Brain microvascular endothelial cell (primary cell): ENCODE measurements around the gene RAB3C.
"Not testable (repeated sequence)": the region's sequence is repeated elsewhere in the genome, so short reads cannot be mapped to it uniquely, and the experiment has no call there.

ENCODE experiments used
- DNase-seq: peaks from one replicate; pipeline ENCODE4 v3.0.0-alpha.2; 2020
- H3K27ac ChIP-seq: fragments of 250-450 bp; sonication (Bioruptor Pico); 2 replicates; pipeline ENCODE4 v1.5.1; 2020; ENCODE audit warnings: mild to moderate bottlenecking, moderate library complexity
- H3K27me3 ChIP-seq: fragments of 250-450 bp; sonication (Bioruptor Pico); replicated peaks from 2 replicates; pipeline ENCODE4 v1.5.1; 2020; ENCODE audit warnings: mild to moderate bottlenecking
- H3K36me3 ChIP-seq: fragments of 250-450 bp; sonication (Bioruptor Pico); replicated peaks from 2 replicates; pipeline ENCODE4 v1.5.1; 2020; ENCODE audit warnings: mild to moderate bottlenecking
- H3K4me3 ChIP-seq: 2 replicates; pipeline ENCODE4 v1.5.1; 2011; ENCODE audit warnings: low read depth, mild to moderate bottlenecking, control low read depth, low read length, moderate library complexity
- CTCF ChIP-seq: IDR thresholded peaks from 2 replicates; pipeline ENCODE4 v1.5.1; 2011; ENCODE audit warnings: low read depth, mild to moderate bottlenecking, moderate library complexity, low read length, control low read depth, inconsistent platforms; ENCODE audit errors: missing control alignments
- in situ Hi-C: cut with HindIII; loops from 2 replicates; pipeline ENCODE4 v1.10.0; 2017; ENCODE audit warnings: low sequenced_read_pairs, low pct_ligation_motif_present

RAB3C gene

DNA sequence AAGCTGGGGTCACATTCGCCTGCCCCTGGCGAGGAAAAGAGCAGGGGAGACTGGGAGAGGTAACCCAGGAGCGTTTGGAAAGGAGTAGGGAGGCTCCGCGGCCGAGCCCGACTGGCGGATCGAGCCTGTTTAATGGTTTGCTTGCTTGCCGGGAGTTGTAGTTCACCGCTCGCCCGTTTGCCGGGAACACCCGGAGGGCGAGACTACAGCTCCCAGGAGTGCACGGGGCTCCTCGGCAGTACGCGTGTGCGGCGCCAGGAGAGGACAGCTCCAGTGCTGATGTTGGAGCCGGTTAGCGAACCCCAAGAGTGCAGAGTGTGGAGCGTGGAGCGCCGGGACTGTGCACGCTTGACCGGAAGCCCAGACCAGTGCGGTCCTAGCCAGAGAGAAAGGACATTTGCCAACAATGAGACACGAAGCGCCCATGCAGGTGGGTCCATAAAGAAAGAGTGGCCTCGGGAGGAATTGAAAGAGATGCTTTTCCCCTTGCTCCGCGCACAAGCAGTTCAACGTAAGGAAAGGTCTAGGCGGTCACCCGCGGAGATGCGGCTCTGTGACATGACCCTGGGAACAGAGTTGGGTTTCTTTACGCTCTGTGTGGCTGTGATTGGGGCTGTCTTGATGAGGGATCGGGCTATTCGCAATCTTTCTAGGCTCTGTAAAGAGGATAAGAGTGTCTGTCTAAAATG lies at the start of gene RAB3C:
Gene RAB3C (plus strand): TSS at position 273 of the 689 bp plus-strand sequence. CDS start 134 bp downstream, at position 407.
- in situ Hi-C loops, result no loop called here
- H3K36me3 ChIP-seq, result no peaks in the 10 kb centered on the region
- DNase-seq, result peak; percentile 93
- H3K27ac ChIP-seq, result no peak within 1 kb of the TSS
- H3K27me3 ChIP-seq, result peaks cover 2% of the 10 kb centered on the region
- peak within 1 kb of the TSS; percentile 53 for H3K4me3 ChIP-seq
- TF ChIP-seq CTCF, result peak; percentile 5

DNA sequence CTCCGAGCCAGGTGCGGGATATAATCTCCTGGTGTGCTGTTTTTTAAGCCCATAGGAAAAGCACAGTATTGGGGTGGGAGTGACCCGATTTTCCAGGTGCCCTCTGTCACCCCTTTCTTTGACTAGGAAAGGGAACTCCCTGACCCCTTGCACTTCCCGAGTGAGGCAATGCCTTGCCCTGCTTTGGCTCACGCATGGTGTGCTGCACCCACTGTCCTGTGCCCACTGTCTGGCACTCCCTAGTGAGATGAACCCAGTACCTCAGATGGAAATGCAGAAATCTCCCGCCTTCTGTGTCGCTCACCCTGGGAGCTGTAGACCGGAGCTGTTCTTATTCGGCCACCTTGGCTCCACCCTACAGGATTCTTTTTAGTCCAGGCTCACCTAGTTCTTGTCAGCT lies 40.9 kb upstream of the RAB3C start:
- H3K27ac ChIP-seq, H3K27me3 ChIP-seq, H3K4me3 ChIP-seq, DNase-seq, in situ Hi-C loops, H3K36me3 ChIP-seq: not testable (repeated sequence)

DNA sequence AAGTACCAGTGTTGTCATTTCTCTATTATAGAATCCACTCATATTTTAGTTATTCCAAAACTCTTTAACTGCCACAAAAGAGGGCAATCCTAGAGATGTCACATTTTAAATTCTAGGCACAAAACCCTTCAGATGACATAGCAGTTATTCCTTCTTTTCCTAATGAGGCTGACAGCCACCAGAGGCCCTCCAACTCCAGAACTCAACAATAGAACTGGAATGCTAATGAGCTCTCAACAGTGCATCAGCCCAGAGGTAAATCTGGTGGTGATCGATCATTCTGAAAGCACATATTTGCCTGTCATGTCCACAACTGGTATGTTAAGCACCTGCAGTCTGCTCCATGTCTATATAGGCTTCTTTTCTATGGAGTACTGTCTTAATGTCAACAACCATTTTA lies 40.2 kb upstream of the RAB3C start:
- Histone ChIP-seq H3K27me3 (no peaks in the 10 kb centered on the region), H3K36me3 (no peaks in the 10 kb centered on the region), H3K27ac (no peak overlapping the region), H3K4me3 (no peak overlapping the region)
- TF ChIP-seq CTCF, result no peak
- in situ Hi-C loops, result no loop called here
- no peak for DNase-seq

- Histone ChIP-seq H3K36me3 (no peaks in the 10 kb centered on the region), H3K4me3 (no peak overlapping the region), H3K27me3 (no peaks in the 10 kb centered on the region), H3K27ac (no peak overlapping the region)
- in situ Hi-C loops, result no loop called here
- no peak for TF ChIP-seq CTCF
- no peak for DNase-seq
Observed at GRCh38 chr5:58543723-58544122, 39.2 kb upstream of the RAB3C start.

DNA sequence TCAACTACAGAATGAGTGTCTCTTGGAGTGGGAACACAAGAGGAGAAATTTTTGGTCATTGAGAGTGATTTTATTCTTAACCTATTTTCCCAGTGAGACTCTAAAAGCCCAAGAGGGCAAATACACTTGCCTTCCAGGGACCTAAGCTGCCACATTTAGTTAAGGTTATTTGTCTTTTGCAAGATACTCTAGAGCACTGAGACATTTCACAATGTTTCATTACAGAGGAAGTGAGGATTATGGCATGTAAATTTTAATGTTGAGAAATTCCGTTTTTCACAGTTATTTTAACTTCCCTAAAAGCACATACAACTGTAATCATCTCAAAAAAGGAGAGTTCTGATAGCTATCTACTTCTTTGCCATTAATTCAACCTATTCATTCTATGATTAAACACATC lies 38.7 kb upstream of the RAB3C start:
- H3K27ac ChIP-seq, result no peak overlapping the region
- no peak for DNase-seq

DNA sequence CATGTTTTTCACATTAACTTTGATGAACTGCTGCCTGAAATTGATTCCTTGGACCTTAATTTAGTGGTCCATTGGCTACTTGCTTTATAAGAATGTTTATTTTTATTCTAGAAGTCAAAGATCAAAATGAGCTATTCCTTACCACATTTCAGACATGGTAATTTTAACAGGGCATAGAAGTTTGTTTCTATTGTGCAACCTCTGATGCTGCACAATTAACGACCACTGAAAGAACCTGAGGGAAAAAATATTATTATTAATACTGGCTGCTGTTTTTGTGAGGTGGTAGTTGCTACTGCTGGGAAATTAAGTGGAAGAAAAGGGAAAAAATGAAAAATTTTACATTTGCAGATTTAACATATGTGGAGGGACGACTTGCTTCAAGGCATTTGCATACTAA lies 37.9 kb upstream of the RAB3C start:
- no peak overlapping the region for H3K4me3 ChIP-seq
- in situ Hi-C loops, result no loop called here
- H3K27ac ChIP-seq, result no peak overlapping the region
- H3K27me3 ChIP-seq, result no peaks in the 10 kb centered on the region
- no peaks in the 10 kb centered on the region for H3K36me3 ChIP-seq
- no peak for DNase-seq
- no peak for TF ChIP-seq CTCF

More for the DNA sequence above, 38.7 kb upstream of the RAB3C start:
- TF ChIP-seq CTCF, result no peak
- in situ Hi-C loops, result no loop called here
- H3K27me3 ChIP-seq, result no peaks in the 10 kb centered on the region
- no peaks in the 10 kb centered on the region for H3K36me3 ChIP-seq
- no peak overlapping the region for H3K4me3 ChIP-seq
